Amniotic epithelial cell (primary cell): ENCODE results near the gene LTA.
A peak's percentile ranks its signal among the peaks of the same experiment; 100 is the strongest.

Experiments used
- DNase-seq: peaks from one replicate; pipeline ENCODE4 v3.0.0-alpha.2; 2010; ENCODE audit warnings: low read depth

The LTA gene

GRCh38 chr6:31569861-31570536 is 2.1 kb upstream of the LTA start:
- DNase-seq: no peak

GRCh38 chr6:31573239-31574105 is 1.4 kb downstream of the LTA start:
- DNase-seq: no peak

GRCh38 chr6:31574106-31575061 is 2.3 kb downstream of the LTA start:
- no peak for DNase-seq

GRCh38 chr6:31575335-31575901 is 3.3 kb downstream of the LTA start, which contains the start of gene TNF:
TNF (plus strand) TSS chr6:31575565; CDS start chr6:31575742, 177 bp downstream.
- no peak for DNase-seq

- no peak for DNase-seq
Measured at GRCh38 chr6:31575952-31576685, 4.0 kb downstream of the LTA start.

- no peak for DNase-seq
Measured at GRCh38 chr6:31576897-31577578, 4.9 kb downstream of the LTA start.

GRCh38 chr6:31577579-31577966 is 5.5 kb downstream of the LTA start:
- DNase-seq: no peak

- no peak for DNase-seq
Measured at GRCh38 chr6:31578184-31579118, 6.4 kb downstream of the LTA start.

GRCh38 chr6:31579119-31579505 is 7.0 kb downstream of the LTA start:
- no peak for DNase-seq

GRCh38 chr6:31579546-31580437 is 7.7 kb downstream of the LTA start:
- DNase-seq: no peak

- DNase-seq: no peak
Measured at GRCh38 chr6:31580438-31580740, 8.3 kb downstream of the LTA start.

- DNase-seq: peak; percentile 56
Measured at GRCh38 chr6:31580807-31581433, 8.8 kb downstream of the LTA start.

GRCh38 chr6:31581434-31582229 is 9.5 kb downstream of the LTA start:
- no peak for DNase-seq

- DNase-seq: no peak
Measured at GRCh38 chr6:31582230-31582643, 10.1 kb downstream of the LTA start, which contains the start of gene LTB. LTB (minus strand) TSS chr6:31582424; CDS start chr6:31582417, 7 bp downstream.

- DNase-seq: no peak
Measured at GRCh38 chr6:31585491-31585890, 13.4 kb downstream of the LTA start.

- no peak for DNase-seq
Measured at GRCh38 chr6:31586008-31586407, 13.9 kb downstream of the LTA start, which contains the start of gene LST1. LST1 (plus strand) TSS chr6:31586277; CDS start chr6:31587300, 1,023 bp downstream.
